OCI-M1 (cell line): ENCODE data around the gene ANKRD55.
"Not testable (repeated sequence)": the region's sequence is repeated elsewhere in the genome, so short reads cannot be mapped to it uniquely, and the experiment has no call there.

Source experiments
- DNase-seq: peaks from one replicate; lab custom pipeline; 2025; lab: John Stamatoyannopoulos, UW

The ANKRD55 gene

DNA sequence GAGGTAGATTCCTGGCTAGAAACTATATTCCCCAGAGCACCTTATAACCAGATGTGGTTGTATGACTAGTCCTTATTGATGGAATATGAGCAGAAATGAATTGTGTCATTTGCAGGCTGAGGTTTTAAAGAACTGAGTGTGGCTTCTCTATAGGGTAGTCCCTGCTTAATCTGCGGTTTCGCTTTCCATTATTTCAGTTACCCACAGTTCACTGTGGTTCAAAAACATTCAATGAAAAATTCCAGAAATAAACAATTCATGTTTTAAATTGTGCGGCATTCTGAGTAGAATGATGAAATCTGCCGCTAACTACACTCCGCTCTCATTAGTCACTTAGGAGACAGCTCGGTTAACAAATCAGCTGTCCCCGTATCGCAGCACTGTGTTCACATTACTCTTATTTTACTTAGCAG is 65.1 kb downstream of the ANKRD55 start:
- no peak for DNase-seq

DNA sequence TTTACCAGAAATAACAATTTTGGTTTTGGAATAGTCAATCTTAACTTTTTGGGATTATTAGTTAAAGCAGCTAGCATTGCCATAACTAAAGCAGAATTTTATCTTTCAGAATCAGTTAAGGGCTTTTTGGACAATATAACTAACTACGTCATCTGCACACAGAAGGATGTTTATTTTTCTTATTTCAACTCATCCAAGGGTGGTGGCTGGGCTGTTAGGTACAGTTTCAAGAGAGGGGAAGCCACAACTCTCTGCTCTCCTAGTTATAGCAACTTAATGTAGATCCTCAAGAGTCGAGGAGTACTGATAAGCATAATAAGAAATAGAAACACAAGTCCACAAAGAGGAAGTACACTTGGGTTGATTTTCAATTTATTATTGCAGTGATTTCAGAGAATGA is 65.6 kb downstream of the ANKRD55 start:
- DNase-seq, result peak; percentile 50

DNA sequence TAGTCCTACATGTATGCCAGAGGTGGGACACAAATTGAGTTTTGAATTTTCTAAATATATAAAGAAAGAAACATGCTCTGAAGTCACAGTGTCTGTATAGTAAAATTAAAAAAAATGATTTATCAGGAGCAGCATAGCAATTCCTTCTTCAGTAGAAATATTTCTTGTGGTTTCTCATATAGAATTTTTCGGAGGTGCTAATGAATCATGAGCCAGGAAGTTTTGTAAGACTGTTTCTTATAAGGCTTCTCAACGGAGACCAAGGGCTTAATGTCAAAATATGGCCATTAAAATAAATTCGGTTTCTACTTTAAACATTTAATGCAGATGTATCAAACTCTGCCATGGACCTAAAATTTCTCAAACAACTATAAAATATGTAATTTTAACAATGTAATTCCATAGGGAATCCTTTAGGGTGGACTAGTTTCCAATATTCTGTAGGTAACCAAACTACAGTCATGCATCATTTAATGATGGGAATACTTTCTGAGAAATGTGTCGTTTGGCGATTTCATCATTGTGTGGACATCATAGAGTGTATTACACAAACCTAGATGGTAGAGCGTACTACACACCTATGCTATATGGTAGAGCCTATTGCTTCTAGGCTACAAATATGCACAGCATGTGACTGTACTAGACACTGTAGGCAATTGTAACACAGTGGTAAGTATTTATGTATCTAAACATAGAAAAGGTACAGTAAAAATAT is 66.3 kb downstream of the ANKRD55 start:
- DNase-seq, result no peak

DNA sequence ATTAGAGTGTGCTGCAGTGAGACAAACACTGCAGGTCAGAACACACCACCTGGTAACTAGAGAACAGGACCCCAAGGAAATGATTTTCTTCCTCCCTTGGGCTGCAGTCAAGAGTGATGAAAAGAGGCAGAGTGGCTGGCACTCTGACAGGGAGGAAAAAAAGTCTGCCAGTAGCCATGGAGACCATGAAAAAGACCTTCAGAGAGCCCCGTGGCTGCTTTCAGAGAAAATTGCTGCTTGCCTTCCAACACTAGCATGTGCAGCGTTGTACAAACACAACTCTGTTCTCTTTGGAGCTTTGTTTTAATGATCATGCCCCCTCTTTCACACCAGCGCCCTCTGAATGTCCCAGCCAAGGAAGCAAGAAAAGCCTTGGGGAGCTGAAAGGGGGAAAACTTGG is 68.8 kb downstream of the ANKRD55 start:
- no peak for DNase-seq

DNA sequence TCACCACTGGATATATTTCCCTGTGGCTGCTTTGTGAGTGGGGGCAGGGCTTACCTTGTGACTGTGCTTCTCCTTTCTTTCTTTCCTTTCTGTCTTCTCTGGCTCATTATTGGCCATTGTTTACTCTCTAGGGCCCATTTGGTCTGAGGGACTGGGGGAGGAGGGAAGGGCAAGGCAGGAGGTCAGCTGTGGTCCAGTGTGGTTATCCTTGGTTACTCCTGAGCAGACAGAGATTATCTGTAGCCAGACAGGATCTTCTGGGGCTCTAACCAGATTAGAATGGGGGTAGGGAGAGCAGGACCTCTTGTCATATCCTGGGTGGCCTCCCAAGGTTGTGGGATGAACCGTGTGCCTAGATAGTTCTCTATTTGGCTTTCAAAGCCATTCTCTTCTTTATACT is 71.2 kb downstream of the ANKRD55 start:
- peak; percentile 94 for DNase-seq

DNA sequence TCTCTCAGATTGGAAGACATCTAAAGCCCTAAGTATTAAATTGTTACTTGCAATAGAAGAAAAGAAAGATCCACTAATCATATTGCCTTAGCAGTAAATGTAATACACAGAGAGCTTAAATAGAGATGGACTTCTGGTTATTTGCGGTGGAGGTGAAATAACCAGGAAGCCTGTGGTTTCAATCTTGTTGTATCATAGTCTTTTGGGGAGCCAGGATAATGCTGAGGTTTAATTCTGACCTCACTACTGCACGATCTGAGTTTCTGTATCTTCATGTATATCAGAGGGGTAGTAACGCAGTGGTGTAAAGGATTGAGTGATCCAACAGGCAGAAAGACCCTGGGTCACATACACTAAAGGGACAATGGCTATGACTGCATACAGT is 71.7 kb downstream of the ANKRD55 start:
- DNase-seq, result peak; percentile 82

DNA sequence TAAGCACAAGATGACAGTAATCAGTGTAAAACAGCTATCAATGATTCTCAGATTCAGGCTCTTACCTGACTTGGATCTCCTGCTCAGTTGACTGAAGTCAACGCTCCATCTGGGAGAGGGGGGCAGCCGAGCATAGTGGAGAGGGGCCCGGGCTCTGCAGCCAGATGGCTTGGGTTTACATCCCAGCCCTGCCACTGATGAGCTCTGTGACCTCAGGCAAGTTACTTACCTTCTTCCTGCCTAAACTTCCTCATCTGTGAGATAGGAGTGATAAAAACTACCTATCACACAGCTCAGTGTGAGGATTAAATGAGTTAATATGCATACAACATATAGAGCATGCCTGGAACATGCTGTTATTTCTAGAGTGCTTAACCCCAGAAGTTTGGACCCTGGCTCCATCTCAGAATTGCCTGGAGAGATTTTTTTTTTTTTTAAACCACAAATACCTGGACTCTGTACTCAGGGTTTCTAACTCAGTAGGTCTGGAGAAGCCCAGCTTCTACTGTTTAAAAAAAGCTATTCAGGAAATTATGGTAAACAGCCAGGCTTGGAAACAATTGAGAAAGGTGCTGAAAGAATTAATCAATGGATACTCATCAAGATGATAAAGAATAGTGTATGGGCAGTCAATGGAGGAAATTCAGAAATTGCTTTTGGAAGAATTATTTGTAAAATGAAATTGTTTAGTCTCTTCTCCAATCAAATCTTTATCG is 72.2 kb downstream of the ANKRD55 start:
- DNase-seq, result no peak

DNA sequence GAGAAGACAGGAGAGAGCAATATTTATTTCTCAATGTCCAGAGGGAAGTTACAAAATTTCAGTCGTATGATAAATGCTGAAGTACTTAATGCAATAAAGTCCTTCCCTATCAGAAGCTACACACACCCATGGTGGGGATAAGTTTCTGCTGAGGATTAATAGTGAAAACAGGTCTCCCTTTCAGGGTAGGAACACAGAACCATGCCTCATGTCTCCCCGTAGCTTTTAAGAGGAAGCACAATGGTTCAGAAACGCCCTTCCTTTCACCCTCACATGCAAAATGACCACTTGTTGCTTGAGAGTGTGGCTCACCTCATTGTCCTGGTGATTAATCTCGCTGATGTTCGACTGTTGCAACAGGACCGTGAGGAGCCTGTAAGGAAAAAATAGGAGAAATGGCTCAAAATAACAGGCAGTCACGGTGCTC is 73.6 kb downstream of the ANKRD55 start:
- peak; percentile 10 for DNase-seq

DNA sequence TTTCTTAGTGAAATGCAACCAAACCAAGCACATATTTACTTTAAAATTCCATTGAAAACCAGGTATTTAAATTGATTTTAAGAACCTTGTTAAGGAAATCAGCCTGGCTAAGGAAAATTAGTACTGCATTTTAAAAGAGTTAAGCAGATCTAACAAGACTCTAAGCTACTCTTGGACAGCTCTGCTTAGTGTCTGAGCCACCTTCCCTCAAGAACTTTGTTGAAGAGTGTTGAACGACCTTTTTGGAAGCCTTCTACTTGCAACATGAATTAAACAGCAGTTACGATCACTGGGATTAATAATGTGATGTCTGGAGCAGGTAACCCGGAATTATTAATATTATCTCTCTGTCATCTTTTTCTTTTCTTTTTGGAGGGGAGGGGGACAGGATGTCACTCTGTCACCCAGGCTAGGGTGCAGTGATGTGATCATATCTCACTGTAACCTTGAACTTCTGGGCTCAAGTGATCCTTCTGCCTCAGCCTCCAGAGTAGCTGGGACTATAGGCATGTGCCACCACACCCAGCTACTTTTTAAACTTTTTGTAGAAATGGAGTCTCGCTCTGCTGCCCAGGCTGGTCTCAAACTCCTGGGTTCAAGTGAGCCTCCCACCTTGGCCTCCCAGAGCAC is 74.7 kb downstream of the ANKRD55 start:
- DNase-seq, result no peak

DNA sequence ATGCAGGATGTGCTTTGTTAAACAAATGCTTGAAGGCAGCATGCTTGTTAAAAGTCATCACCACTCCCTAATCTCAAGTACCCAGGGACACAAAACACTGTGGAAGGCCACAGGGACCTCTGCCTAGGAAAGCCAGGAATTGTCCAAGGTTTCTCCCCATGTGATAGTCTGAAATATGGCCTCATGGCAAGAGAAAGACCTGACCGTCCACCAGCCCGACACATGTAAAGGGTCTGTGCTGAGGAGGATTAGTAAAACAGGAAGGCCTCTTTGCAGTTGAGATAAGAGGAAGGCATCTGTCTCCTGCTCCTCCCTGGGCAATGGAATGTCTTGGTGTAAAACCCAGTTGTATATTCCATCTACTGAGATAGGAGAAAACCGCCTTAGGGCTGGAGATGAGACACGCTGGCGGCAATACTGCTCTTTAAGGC is 75.9 kb downstream of the ANKRD55 start:
- DNase-seq, result peak; percentile 61

DNA sequence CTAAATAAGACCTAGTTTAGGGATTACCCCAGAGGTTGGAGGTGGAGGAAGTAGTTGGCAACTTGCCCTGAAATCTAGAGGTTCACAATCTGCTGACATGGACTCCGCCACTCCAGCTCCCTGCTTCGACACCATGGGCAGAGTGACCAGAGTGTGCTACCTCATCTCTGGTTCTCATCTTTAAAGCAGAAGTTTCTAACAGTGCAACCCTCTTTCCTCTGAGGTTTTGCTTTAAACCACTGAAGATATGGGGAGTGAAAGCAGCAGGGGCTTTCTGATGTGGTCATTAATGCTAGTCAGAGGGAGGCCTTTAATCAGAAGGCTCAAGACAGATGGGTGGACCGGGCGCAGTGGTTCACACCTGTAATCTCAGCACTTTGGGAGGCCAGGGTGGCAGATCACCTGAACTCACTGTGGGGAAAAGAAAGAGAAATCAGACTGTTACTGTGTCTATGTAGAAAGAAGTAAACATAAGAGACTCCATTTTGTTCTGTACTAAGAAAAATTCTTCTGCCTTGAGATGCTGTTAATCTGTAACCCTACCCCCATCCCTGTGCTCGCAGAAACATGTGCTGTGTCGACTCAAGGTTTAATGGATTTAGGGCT is 76.4 kb downstream of the ANKRD55 start:
- DNase-seq, result peak; percentile 80

DNA sequence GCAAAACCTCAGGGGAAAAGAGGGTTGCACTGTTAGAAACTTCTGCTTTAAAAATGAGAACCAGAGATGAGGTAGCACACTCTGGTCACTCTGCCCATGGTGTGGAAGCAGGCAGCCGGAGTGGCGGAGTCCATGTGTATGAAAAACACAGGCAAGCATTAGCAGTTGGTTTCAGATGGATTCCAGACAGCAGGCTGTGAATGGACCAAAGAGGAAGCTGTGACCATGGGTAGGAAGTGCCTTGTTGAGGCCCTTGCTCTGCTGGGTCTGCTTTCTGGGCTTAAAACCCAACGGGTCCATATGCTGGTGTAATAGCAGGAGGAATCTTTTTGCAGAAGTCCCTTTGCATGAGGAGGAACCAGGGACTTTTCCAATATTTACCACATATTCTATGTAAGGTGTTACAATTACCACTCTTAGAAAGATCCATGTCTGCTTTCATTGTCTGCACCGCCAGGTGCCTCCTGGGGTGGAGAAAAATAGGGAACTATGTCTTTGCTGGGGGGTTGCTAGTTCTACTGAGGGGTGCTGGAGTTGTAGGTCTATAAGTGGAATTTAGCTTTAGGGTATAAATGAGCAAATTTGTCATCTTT is 77.0 kb downstream of the ANKRD55 start:
- DNase-seq, result peak; percentile 41

DNA sequence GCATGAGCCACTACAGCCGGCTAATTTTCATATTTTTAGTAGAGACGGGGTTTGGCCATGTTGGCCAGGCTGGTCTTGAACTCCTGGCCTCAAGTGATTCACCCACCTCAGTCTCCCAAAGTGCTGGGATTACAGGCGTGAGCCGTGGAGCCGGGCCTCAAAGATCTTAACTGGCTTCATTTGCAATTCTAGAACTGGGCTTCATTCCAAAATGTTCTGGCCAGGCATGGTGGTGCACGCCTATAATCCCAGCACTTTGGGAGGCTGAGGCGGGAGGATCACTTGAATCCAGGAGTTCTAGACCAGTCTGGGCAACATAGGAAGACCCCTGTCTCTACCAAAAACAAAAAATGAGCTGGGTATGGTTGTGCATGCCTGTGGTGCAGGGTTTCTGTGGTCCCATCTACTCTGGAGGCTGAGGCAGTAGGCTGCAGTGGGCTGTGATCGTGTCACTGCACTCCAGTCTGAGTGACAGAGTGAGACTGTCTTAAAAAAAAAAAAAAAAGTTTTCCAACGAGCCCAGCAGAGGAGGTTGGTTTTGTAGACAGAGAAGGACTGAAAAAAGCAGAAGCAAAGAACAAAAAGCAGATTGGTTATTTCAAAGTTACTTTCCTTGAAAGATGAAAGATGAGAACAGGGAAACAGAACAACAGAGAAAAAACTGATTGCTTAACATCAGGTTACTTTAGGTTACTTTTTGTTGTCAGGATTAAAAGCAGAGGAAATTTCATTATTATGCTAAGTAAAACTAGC is 78.2 kb downstream of the ANKRD55 start:
- peak; percentile 85 for DNase-seq

DNA sequence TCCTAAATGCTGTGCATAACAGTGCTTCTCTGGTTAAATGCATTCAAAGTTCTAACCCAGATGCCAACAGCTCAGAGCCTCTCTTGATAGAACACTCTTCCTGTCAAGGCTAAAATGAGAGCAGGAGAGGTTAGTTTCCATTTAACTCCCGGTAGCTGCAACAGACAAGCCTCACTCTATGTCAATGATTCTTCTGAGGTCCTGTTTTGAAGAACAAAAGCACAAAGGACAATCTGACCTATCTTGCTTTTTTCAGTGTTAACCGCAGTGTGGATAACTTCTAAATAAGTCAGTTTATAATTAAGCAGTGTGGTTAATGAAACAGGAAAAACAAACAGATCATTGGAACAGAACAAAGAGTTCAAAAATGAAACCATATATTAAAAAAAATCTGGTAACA is 80.7 kb downstream of the ANKRD55 start:
- DNase-seq, result peak; percentile 13

DNA sequence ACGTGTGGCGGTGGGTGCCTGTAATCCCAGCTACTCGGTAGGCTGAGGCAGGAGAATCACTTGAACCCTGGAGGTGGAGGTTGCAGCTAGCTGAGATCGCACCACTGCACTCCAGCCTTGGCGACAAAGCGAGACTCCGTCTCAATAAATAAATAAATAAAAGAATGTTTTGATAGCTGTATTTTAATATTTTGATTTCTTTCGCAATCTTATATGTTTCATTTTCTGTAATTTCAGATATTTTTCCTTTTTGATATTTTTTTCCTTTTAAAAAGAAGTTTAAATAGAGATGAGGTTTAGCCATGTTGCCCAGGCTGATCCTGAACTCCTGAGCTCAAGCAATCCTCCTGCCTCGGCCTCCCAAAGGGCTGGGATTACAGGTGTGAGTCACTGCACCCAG is 82.4 kb downstream of the ANKRD55 start:
- DNase-seq, result not testable (repeated sequence)

DNA sequence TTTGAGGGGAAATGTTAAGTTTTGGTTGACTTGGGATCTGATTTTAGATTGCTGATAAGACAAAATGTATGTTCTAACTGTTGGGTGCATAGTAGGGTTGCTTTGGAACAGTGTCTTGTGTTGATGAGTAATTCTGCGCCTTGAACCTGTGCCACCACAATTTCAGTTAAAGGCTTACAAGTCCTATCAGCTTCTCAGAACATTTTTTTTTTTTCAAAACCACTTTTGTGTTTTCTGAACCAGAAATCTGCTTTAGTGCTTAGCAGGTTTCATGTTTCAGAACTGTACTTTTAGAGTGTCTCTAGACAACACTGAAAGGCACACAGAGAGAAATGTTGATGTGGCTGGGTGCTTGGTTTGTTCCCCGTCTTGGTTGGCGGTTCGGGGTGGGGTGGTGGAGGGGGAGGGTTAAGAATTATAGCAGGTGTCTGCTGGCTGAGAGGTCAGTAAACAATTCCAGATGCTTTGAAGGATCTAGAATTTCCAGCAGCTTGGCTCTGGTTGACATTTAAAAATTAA is 84.6 kb downstream of the ANKRD55 start:
- no peak for DNase-seq

DNA sequence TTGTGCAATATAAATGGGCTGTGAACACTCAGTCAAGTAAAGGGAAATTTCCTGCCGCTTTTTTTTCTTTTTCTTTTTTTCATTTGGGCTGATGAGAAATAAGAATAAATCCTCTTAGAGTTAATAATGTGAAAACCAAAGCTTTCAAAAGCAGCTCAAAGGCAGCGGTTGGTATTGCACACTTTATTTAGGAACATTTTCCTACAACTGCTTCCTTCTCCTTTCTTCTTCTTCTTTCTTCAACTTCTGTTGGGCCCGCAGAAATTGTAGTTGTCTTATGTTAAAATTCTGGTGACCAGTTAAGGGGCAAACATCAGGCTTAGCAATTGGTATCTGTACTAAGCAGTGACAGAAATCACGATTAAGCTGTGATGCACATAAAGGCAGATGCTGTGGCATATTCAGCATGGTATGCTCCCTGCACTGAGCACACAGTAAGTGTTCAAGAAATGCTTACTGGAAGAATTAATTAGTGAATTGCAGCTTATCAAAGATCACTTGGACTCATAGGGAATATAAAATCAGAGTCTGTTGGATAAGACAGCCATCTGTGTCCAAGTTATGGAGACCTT is 85.4 kb downstream of the ANKRD55 start:
- DNase-seq, result no peak

DNA sequence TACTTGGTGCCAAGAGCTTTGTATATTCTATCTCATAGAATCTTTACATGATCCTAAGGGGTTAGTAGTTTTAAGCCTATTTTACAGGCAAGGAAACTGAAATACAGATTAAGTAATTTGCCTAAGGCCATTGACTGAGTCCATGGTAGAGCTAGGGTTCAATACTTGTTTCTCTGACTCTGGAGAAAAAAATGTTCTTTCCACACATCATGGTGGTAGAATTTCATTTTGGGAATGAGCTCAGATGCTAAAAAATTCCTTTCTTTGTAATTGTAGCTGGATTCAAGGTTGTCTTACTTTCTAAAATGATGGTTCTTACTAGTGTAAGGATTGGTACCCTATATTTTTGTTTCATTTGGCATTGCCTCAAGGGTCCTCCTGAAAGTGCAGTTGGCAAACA is 86.0 kb downstream of the ANKRD55 start:
- DNase-seq, result no peak

DNA sequence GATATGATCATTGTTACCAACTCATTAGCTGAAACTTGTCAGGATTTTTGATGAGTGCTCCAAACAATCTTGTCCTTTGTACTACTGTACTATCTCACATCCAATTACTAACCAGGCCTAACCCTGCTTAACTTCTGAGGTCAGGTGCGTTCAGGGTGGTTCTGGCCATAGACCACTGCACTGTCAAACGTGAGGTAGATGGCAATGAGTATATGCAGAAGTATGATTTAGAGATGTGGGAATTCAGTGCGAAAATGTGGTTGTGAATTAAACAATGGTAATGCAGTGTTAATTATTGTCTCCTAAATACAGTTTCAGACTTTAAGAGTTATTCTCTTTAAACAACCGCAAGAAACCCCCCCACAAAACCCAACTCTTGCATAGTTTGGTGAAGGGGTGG is 86.5 kb downstream of the ANKRD55 start:
- no peak for DNase-seq

DNA sequence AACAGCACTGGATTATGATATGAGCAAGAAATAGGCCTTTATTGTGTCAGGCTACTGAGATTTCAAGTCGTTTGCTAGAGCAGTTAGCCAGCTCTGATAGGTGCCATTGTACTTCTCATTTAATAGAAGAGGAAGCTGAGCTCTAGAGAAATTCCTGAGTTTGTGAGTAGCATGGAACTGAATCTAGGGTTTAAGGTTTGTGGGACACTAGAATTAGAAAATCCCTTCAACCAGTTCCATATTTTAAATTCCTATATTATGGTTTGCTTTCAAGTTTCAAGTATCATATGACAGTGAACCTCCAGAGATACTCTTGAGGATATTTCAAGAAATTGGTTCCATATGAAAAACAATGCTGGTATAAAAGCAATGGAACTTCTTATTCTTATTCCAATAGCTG is 87.6 kb downstream of the ANKRD55 start:
- no peak for DNase-seq

DNA sequence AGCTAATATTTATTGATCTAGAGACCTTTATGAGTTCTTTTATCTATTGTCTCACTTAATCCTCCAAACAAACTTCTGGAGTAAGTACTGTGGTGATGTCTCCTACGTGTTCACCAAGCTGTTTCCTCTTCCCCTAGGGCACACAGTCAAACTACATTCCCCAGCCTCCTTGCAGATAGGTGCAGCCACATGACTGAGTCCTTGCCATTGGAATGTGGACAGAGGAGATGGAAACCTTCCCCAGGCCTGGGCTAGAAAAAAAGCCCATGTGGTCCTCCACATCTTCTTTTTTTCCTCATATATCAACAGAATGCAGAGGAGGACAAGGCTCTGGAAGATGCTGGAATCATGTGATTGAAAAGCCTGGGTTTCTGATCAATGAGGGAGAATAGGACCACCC is 88.0 kb downstream of the ANKRD55 start:
- DNase-seq, result no peak
